GM23338 (cell line): Measurements from ENCODE around the gene SLC13A4.

Experiments
- CTCF ChIP-seq, 2 experiments: fragments of 200-600 bp in 1 of 2; sonication (generic) in 1 of 2; conservative IDR thresholded peaks; 2 replicates each; pipeline versions ENCODE4 v1.5.1 to v1.6.1; 2016 to 2017; ENCODE audit warnings: antibody characterized with exemption in 2 of 2, low read depth in 2 of 2, mild to moderate bottlenecking in 2 of 2, moderate library complexity in 1 of 2
- EZH2 ChIP-seq: fragments of 200-600 bp; sonication (generic); IDR thresholded peaks from one replicate; pipeline ENCODE4 v1.8.0; 2017; ENCODE audit warnings: antibody characterized with exemption, mild to moderate bottlenecking, low read depth; ENCODE audit not compliant: unreplicated experiment
- EZH2phosphoT487 ChIP-seq: fragments of 200-600 bp; sonication (generic); IDR thresholded peaks from one replicate; pipeline ENCODE4 v1.8.1; 2018; ENCODE audit warnings: antibody characterized with exemption; ENCODE audit not compliant: unreplicated experiment
- POLR2AphosphoS5 ChIP-seq: IDR thresholded peaks from 2 replicates; pipeline ENCODE4 v1.6.1; 2016; ENCODE audit warnings: antibody characterized with exemption, low read depth
- REST ChIP-seq: IDR thresholded peaks from one replicate; pipeline ENCODE4 v1.6.1; 2018; ENCODE audit warnings: antibody characterized with exemption; ENCODE audit not compliant: unreplicated experiment

- TF ChIP-seq EZH2phosphoT487 (no peak), REST (no peak), CTCF (conservative IDR thresholded peaks at IDR 0.05; ENCODE audit: low read depth in 2 of 2) (no peak), POLR2AphosphoS5 (no peak), EZH2 (no peak)
Measured at GRCh38 chr7:135733603-135734342, 5.8 kb upstream of the SLC13A4 start.
